ENCODE data around the gene IL20RB. TPM values are rescaled to one million over a fixed set of nuclear protein-coding genes. Genes with fewer than 3 reads are reported as not detected.

Gene IL20RB
- total RNA-seq, 1 donor from 2014 or later: not detected

DNA sequence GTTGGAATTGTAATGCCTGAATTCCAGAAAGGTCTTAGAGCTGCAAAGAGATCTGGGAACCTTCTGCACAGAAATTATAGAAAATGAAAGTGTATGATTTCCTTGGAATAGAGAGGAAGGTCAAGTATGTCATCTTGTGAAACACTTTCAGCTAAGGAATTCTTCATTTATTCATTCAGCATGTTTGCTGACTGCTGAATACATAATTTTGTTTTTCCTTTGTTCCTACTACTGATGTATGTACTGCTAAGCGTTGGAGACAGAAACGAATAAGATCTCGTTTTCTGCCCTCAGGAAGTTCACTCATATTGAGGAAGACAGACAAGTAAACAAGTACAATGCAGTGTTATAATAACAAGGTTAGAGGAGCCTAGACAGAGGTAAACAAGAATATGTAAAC, 14.3 kb upstream of the IL20RB start:
- no peak for DNase-seq (ENCODE audit: low read depth)
- TF ChIP-seq, protein P1, sequence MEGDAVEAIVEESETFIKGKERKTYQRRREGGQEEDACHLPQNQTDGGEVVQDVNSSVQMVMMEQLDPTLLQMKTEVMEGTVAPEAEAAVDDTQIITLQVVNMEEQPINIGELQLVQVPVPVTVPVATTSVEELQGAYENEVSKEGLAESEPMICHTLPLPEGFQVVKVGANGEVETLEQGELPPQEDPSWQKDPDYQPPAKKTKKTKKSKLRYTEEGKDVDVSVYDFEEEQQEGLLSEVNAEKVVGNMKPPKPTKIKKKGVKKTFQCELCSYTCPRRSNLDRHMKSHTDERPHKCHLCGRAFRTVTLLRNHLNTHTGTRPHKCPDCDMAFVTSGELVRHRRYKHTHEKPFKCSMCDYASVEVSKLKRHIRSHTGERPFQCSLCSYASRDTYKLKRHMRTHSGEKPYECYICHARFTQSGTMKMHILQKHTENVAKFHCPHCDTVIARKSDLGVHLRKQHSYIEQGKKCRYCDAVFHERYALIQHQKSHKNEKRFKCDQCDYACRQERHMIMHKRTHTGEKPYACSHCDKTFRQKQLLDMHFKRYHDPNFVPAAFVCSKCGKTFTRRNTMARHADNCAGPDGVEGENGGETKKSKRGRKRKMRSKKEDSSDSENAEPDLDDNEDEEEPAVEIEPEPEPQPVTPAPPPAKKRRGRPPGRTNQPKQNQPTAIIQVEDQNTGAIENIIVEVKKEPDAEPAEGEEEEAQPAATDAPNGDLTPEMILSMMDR (conservative IDR thresholded peaks at IDR 0.05; ENCODE audit: low read depth, low read length): no peak
- H3K4me3 ChIP-seq (ENCODE audit: low read depth, low read length): no peak overlapping the region

- TF ChIP-seq, protein P1 (conservative IDR thresholded peaks at IDR 0.05; ENCODE audit: low read depth, low read length): no peak
- no peak overlapping the region for H3K4me3 ChIP-seq (ENCODE audit: low read depth, low read length)
- DNase-seq (ENCODE audit: low read depth): no peak
These were observed 10.8 kb upstream of the IL20RB start for GRCh38 chr3:136946978-136947377.

DNA sequence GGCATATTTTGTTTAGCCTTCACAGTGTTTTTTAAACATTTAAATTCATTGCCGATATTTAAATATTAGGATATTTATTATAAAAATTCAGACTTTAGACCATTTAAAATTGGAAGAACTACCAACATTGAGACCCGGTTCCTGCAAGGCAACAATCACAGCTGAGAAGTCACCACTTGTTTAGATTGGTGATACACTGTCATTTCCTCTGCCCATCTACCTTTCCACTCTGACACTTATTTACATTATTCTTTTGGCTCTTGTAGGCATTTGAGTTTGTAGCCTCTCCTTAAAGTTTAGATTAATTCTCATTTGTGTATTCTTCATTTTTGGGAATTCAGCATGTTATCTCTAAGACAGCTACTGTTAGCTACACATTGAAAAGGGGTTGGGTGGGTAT, 10.3 kb upstream of the IL20RB start:
- no peak for DNase-seq (ENCODE audit: low read depth)
- TF ChIP-seq, protein P1 (conservative IDR thresholded peaks at IDR 0.05; ENCODE audit: low read depth, low read length): no peak
- H3K4me3 ChIP-seq (ENCODE audit: low read depth, low read length): no peak overlapping the region

DNA sequence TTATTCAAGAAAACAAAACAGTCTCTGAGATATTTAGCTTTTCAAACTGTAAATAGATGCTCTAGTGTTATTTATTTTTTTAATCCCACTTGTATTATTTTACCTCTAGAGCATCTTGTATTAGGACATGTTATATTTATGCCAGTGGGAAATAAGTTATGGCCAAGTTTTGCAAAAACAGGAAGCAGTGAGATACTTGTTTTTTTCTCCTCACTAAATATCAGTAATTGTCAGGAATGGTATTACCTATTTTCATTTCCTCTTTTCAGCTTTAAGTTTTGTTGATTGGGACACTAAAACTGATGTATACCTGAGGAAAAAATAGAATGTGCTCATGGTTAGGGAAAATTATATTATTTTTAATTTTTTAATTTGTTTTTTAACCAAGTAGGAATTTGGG, 8.6 kb upstream of the IL20RB start:
- H3K4me3 ChIP-seq (ENCODE audit: low read depth, low read length): no peak overlapping the region
- no peak for DNase-seq (ENCODE audit: low read depth)
- TF ChIP-seq, protein P1 (conservative IDR thresholded peaks at IDR 0.05; ENCODE audit: low read depth, low read length): no peak

- no peak for DNase-seq (ENCODE audit: low read depth)
- no peak overlapping the region for H3K4me3 ChIP-seq (ENCODE audit: low read depth, low read length)
- TF ChIP-seq, protein P1 (conservative IDR thresholded peaks at IDR 0.05; ENCODE audit: low read depth, low read length): peak; percentile 43
These were observed 8.1 kb upstream of the IL20RB start for GRCh38 chr3:136949708-136950107.

DNA sequence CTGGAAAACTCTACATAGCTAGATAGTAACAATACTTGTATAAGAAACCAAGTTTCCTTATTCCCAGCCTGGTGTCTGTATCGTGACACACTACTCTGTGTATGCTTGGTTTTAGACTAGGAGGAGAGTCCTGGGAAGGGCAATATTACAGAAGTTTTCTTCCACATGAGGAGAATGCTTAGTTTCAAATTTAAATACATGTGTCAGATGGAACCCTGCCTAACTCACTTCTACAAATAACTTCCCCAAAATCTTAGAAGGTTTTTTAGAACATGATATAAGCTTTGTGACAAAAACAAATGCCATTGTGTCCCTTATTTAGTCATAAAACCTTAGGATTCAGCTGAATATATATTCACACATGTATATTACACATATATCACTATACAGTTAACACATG, 7.2 kb upstream of the IL20RB start:
- TF ChIP-seq, protein P1 (conservative IDR thresholded peaks at IDR 0.05; ENCODE audit: low read depth, low read length): no peak
- H3K4me3 ChIP-seq (ENCODE audit: low read depth, low read length): no peak overlapping the region
- DNase-seq (ENCODE audit: low read depth): no peak

- DNase-seq (ENCODE audit: low read depth): no peak
- no peak overlapping the region for H3K4me3 ChIP-seq (ENCODE audit: low read depth, low read length)
- TF ChIP-seq, protein P1 (conservative IDR thresholded peaks at IDR 0.05; ENCODE audit: low read depth, low read length): no peak
These were observed 5.5 kb upstream of the IL20RB start for GRCh38 chr3:136952292-136952691.

All from epithelial cell of proximal tubule (primary cell).